Hepatocyte (in vitro differentiated cells): Measurements from ENCODE around the gene EPHA6. TPM values are rescaled to one million over a fixed set of nuclear protein-coding genes. Genes with fewer than 3 reads are reported as not detected.

Source experiments
- DNase-seq: peaks from one replicate; pipeline ENCODE4 v3.0.0-alpha.2; 2016; ENCODE audit warnings: low spot score
- H2AFZ ChIP-seq: fragments of 200-600 bp; sonication (generic); 2 replicates; pipeline ENCODE4 v1.6.0; 2016; ENCODE audit warnings: antibody characterized with exemption, mild to moderate bottlenecking
- H3K27ac ChIP-seq: fragments of 200-600 bp; sonication (generic); 2 replicates; pipeline ENCODE4 v1.5.1; 2016; ENCODE audit warnings: mild to moderate bottlenecking
- H3K27me3 ChIP-seq: fragments of 200-600 bp; sonication (generic); 2 replicates; pipeline ENCODE4 v1.6.1; 2016
- H3K36me3 ChIP-seq: fragments of 200-600 bp; sonication (generic); replicated peaks from 2 replicates; pipeline ENCODE4 v1.5.1; 2016; ENCODE audit warnings: low read depth; ENCODE audit not compliant: insufficient read depth
- H3K4me1 ChIP-seq: fragments of 200-600 bp; sonication (generic); 2 replicates; pipeline ENCODE4 v1.5.1; 2016; ENCODE audit warnings: mild to moderate bottlenecking, moderate library complexity; ENCODE audit not compliant: insufficient read depth
- H3K4me2 ChIP-seq: fragments of 200-600 bp; sonication (generic); 2 replicates; pipeline ENCODE4 v1.6.0; 2016
- H3K4me3 ChIP-seq: fragments of 200-600 bp; sonication (generic); 2 replicates; pipeline ENCODE4 v1.5.1; 2016; ENCODE audit warnings: mild to moderate bottlenecking
- H3K79me2 ChIP-seq: fragments of 200-600 bp; sonication (generic); 2 replicates; pipeline ENCODE4 v1.6.0; 2017; ENCODE audit warnings: mild to moderate bottlenecking
- H3K9me2 ChIP-seq: fragments of 200-600 bp; sonication (generic); replicated peaks from 2 replicates; pipeline ENCODE4 v1.6.0; 2017; ENCODE audit warnings: mild to moderate bottlenecking; ENCODE audit not compliant: insufficient read depth
- H3K9me3 ChIP-seq: fragments of 200-600 bp; sonication (generic); 2 replicates; pipeline ENCODE4 v1.5.1; 2016; ENCODE audit warnings: low read depth, mild to moderate bottlenecking
- H4K20me1 ChIP-seq: fragments of 200-600 bp; sonication (generic); 2 replicates; pipeline ENCODE4 v1.6.0; 2016; ENCODE audit warnings: mild to moderate bottlenecking; ENCODE audit not compliant: insufficient read depth, poor library complexity, severe bottlenecking
- CTCF ChIP-seq: fragments of 200-600 bp; sonication (generic); IDR thresholded peaks from 2 replicates; pipeline ENCODE4 v1.5.1; 2016; ENCODE audit warnings: antibody characterized with exemption, mild to moderate bottlenecking; ENCODE audit not compliant: poor library complexity
- EZH2 ChIP-seq: fragments of 200-600 bp; sonication (generic); IDR thresholded peaks from 2 replicates; pipeline ENCODE4 v1.6.1; 2016; ENCODE audit warnings: antibody characterized with exemption, mild to moderate bottlenecking, borderline replicate concordance
- EZH2phosphoT487 ChIP-seq: fragments of 200-600 bp; sonication (generic); IDR thresholded peaks from one replicate; pipeline ENCODE4 v1.6.1; 2018; ENCODE audit warnings: antibody characterized with exemption, mild to moderate bottlenecking, low read depth, moderate library complexity; ENCODE audit not compliant: unreplicated experiment, severe bottlenecking
- WGBS: methylation state at CpG from one replicate; pipeline ENCODE4 v1.1.6; 2016; ENCODE audit warnings: low lambda C conversion rate; ENCODE audit errors: missing lambda C conversion rate; 5-methylcytosine and 5-hydroxymethylcytosine counted together
- polyA plus RNA-seq: library from polyadenylated mRNA; unstranded; fragments of >200 nt; fragmentation: Nextera tagmentation; extraction: Ambion mirVana; gene quantifications from 2 replicates; pipeline ENCODE4 v1.2.1, GENCODE V29; 2016
- total RNA-seq: library from RNA; depleted of rRNA; stranded (reverse); fragments of >200 nt; gene quantifications from 2 replicates; pipeline ENCODE4 v1.2.3, GENCODE V29; 2014

The EPHA6 gene
- total and polyA plus RNA-seq, 2 experiments from 2014 or later: 3.4 to 16.7 TPM

- Histone ChIP-seq H3K4me2 (no peak overlapping the region), H3K9me3 (no peaks in the 10 kb centered on the region), H3K4me1 (no peaks in the 10 kb centered on the region), H2AFZ (no peak overlapping the region), H3K9me2 (no peaks in the 10 kb centered on the region), H3K27me3 (no peaks in the 10 kb centered on the region), H3K36me3 (no peaks in the 10 kb centered on the region), H3K27ac (no peak overlapping the region), H3K79me2 (no peaks in the 10 kb centered on the region), H4K20me1 (no peaks in the 10 kb centered on the region), H3K4me3 (no peak overlapping the region)
- TF ChIP-seq CTCF (no peak), EZH2phosphoT487 (no peak), EZH2 (no peak)
- 90% methylated on average over 1 of the region's 1 CpG for WGBS
- no peak for DNase-seq
Measured at GRCh38 chr3:97636465-97636864, 822.1 kb downstream of the EPHA6 start.

- no peaks in the 10 kb centered on the region for H3K9me3 ChIP-seq
- no peaks in the 10 kb centered on the region for H3K36me3 ChIP-seq
- H3K79me2 ChIP-seq: no peaks in the 10 kb centered on the region
- DNase-seq: no peak
- H3K4me1 ChIP-seq: no peaks in the 10 kb centered on the region
- no peaks in the 10 kb centered on the region for H3K27me3 ChIP-seq
- no peaks in the 10 kb centered on the region for H3K9me2 ChIP-seq
- no peak overlapping the region for H2AFZ ChIP-seq
- no peak overlapping the region for H3K27ac ChIP-seq
- no peak overlapping the region for H3K4me3 ChIP-seq
- TF ChIP-seq EZH2phosphoT487 (no peak), CTCF (no peak), EZH2 (no peak)
- no peak overlapping the region for H3K4me2 ChIP-seq
- H4K20me1 ChIP-seq: no peaks in the 10 kb centered on the region
- 88% methylated on average over 1 of the region's 1 CpG for WGBS
Measured at GRCh38 chr3:97646932-97647331, 832.5 kb downstream of the EPHA6 start.

- Histone ChIP-seq H3K27ac (no peak overlapping the region), H3K36me3 (no peaks in the 10 kb centered on the region), H3K9me2 (no peaks in the 10 kb centered on the region), H3K4me3 (no peak overlapping the region), H4K20me1 (no peaks in the 10 kb centered on the region), H3K27me3 (no peaks in the 10 kb centered on the region), H3K79me2 (no peaks in the 10 kb centered on the region), H2AFZ (no peak overlapping the region), H3K4me2 (no peak overlapping the region), H3K4me1 (no peaks in the 10 kb centered on the region), H3K9me3 (no peaks in the 10 kb centered on the region)
- no peak for DNase-seq
- TF ChIP-seq EZH2 (no peak), EZH2phosphoT487 (no peak), CTCF (no peak)
- WGBS: 96% methylated on average over 1 of the region's 1 CpG
Measured at GRCh38 chr3:97647441-97647982, 833.1 kb downstream of the EPHA6 start.

- no peaks in the 10 kb centered on the region for H3K9me2 ChIP-seq
- no peaks in the 10 kb centered on the region for H3K27me3 ChIP-seq
- H3K9me3 ChIP-seq: no peaks in the 10 kb centered on the region
- no peak overlapping the region for H2AFZ ChIP-seq
- H4K20me1 ChIP-seq: no peaks in the 10 kb centered on the region
- 84% methylated on average over 1 of the region's 1 CpG for WGBS
- H3K4me3 ChIP-seq: no peak overlapping the region
- no peak overlapping the region for H3K4me2 ChIP-seq
- H3K27ac ChIP-seq: no peak overlapping the region
- TF ChIP-seq EZH2phosphoT487 (no peak), CTCF (no peak), EZH2 (no peak)
- H3K4me1 ChIP-seq: no peaks in the 10 kb centered on the region
- no peaks in the 10 kb centered on the region for H3K36me3 ChIP-seq
- no peaks in the 10 kb centered on the region for H3K79me2 ChIP-seq
- no peak for DNase-seq
Measured at GRCh38 chr3:97655971-97656370, 841.6 kb downstream of the EPHA6 start.
